Ovary (tissue), 3 donors: Measurements from ENCODE around the gene HBP1.

Experiments
- EP300 ChIP-seq: sonication (generic); formaldehyde crosslinking; IDR thresholded peaks from one replicate; pipeline ENCODE4 v1.6.1; 2017; ENCODE audit warnings: antibody characterized with exemption
- POLR2A ChIP-seq: fragments of 450-650 bp; IDR thresholded peaks from one replicate; pipeline ENCODE4 v1.6.1; 2017; ENCODE audit warnings: antibody characterized with exemption, mild to moderate bottlenecking, moderate library complexity
- TF ChIP-seq, protein P1 (sequence below), 3 donors: fragments of 450-650 bp in 2 of 3; fragments of 200-600 bp in 1 of 3; IDR thresholded peaks; one replicate each; pipeline versions ENCODE4 v1.5.1 to v1.8.0; 2016 to 2022; ENCODE audit warnings: antibody characterized with exemption in 3 of 3, mild to moderate bottlenecking in 1 of 3
- donor health status: DM: no; HTN: no; CAD: no.

DNA sequence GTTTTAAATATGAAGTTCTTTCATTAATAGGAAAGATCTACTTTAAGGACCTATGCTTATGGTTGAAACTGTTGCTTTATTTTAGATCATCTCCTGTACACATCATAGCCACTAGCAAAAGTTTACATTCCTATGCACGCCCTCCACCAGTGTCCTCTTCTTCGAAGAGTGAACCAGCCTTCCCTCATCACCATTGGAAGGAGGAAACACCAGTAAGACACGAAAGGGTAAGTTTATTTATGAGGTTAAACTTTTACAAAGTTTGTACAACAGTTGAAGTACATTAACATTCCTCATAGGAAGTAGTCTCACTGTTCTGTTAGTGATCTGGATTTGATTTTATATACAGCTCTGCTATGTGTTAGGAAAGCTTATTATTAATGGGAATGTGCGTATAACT is 16.9 kb downstream of the HBP1 start:
- TF ChIP-seq, protein P1, sequence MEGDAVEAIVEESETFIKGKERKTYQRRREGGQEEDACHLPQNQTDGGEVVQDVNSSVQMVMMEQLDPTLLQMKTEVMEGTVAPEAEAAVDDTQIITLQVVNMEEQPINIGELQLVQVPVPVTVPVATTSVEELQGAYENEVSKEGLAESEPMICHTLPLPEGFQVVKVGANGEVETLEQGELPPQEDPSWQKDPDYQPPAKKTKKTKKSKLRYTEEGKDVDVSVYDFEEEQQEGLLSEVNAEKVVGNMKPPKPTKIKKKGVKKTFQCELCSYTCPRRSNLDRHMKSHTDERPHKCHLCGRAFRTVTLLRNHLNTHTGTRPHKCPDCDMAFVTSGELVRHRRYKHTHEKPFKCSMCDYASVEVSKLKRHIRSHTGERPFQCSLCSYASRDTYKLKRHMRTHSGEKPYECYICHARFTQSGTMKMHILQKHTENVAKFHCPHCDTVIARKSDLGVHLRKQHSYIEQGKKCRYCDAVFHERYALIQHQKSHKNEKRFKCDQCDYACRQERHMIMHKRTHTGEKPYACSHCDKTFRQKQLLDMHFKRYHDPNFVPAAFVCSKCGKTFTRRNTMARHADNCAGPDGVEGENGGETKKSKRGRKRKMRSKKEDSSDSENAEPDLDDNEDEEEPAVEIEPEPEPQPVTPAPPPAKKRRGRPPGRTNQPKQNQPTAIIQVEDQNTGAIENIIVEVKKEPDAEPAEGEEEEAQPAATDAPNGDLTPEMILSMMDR (IDR thresholded peaks at IDR 0.05), result no peak
- no peak for TF ChIP-seq POLR2A
- no peak for TF ChIP-seq EP300
